ENCODE data around the gene ELK4. TPM values are rescaled to one million over a fixed set of nuclear protein-coding genes. Genes with fewer than 3 reads are reported as not detected.

Gene ELK4
- total and polyA plus RNA-seq, 2 of the 8 experiments (the other 6 are each of a cell fraction or from before 2014, with no cell fraction given), result 2.9 to 26.3 TPM

DNA sequence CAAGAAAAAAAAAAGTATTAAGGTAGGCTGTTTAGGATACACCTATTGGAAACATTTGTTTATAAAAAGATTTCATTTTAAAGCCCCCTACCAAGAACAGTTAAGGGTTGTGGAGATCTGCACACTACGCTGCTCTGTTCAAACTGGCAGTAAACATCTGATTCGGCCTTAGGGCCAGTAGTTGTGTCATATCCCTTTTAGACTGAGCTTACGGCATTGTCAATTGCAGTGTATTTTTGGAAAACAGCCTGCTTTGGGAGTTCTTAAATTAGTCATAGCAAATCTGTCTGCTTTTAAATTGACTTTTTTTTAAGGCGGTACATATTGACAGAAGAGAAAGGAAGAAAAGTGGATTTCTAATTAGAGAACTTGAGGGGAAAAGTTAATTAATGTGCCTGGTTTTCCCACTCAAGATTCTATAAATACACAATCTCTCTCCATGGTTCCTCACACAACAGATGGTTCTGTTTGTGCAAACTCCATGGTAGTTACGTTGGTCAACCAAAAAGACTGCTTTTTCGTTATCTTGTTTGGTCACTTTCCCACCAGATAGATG is 1.7 kb upstream of the ELK4 start:
- Histone ChIP-seq H3K4me3 (ENCODE audit: extremely low read depth in 1 of 4, insufficient read depth in 2 of 4, low read depth in 3 of 4, low read length in 4 of 4) (no peak overlapping the region), H4K8ac (ENCODE audit: extremely low read depth, insufficient read depth, low read length) (no peak overlapping the region), H2AK5ac (ENCODE audit: low read depth, low read length) (no peak overlapping the region), H3K23ac (ENCODE audit: insufficient read length) (no peak overlapping the region), H3K27me3 (replicated peaks in 1 of 4; ENCODE audit: control insufficient read depth in 3 of 4, extremely low read depth in 1 of 4, insufficient read depth in 3 of 4, low read length in 3 of 4) (no peaks in the 10 kb centered on the region), H3K4ac (replicated peaks; ENCODE audit: insufficient read length, low read depth, low read length) (no peak overlapping the region), H3K4me2 (ENCODE audit: insufficient read depth in 1 of 2, low read depth in 2 of 2, low read length in 2 of 2) (no peak overlapping the region; a peak in 1 of 4 replicates), H3K9ac (replicated peaks in 1 of 4; ENCODE audit: extremely low read depth in 1 of 4, low read depth in 3 of 4, low read length in 3 of 4) (no peak overlapping the region), H4K20me1 (replicated peaks in 1 of 2; ENCODE audit: control insufficient read depth in 1 of 2, insufficient read depth in 2 of 2, low read length in 2 of 2) (no peaks in the 10 kb centered on the region), H3K36me3 (ENCODE audit: control insufficient read depth in 2 of 4, insufficient read depth in 4 of 4, low read length in 3 of 4) (no peaks in the 10 kb centered on the region), H3K79me1 (ENCODE audit: low read depth, low read length) (no peaks in the 10 kb centered on the region; the same call in 1 of the 2 replicates), H3K27ac (ENCODE audit: low read depth, low read length) (no peak overlapping the region), H3K23me2 (ENCODE audit: low read depth, low read length) (peaks cover 3% of the 10 kb centered on the region; the same call in 1 of the 2 replicates), H4K5ac (ENCODE audit: insufficient read length, low read depth, low read length) (no peak overlapping the region), H3K9me3 (ENCODE audit: insufficient read depth in 2 of 2, low read depth in 1 of 2, low read length in 1 of 2) (no peaks in the 10 kb centered on the region), H2BK15ac (ENCODE audit: low read length) (no peak overlapping the region), H2BK12ac (ENCODE audit: low read depth, low read length) (no peak overlapping the region), H3K79me2 (ENCODE audit: control insufficient read depth in 1 of 2, insufficient read depth in 2 of 2, low read length in 2 of 2) (peaks cover 7 to 23% of the 10 kb centered on the region in 2 experiments), H3K18ac (ENCODE audit: extremely low read depth, low read length) (no peak overlapping the region), H4K91ac (replicated peaks; ENCODE audit: insufficient read length, low read length) (no peak overlapping the region), H3K56ac (replicated peaks; ENCODE audit: insufficient read length, low read depth, low read length) (no peak overlapping the region), H2AFZ (ENCODE audit: low read length) (no peak overlapping the region), H2BK5ac (ENCODE audit: low read depth, low read length) (no peak overlapping the region), H3K4me1 (replicated peaks in 1 of 4; ENCODE audit: control insufficient read depth in 3 of 4, insufficient read depth in 4 of 4, low read length in 3 of 4) (no peaks in the 10 kb centered on the region; a peak in 2 of 7 replicates), H3K14ac (ENCODE audit: insufficient read length) (no peak overlapping the region), H2BK120ac (replicated peaks; ENCODE audit: low read depth, low read length) (no peak overlapping the region), H2BK20ac (ENCODE audit: low read length) (no peak overlapping the region)
- WGBS, 2 experiments (ENCODE audit: extremely low coverage in 1 of 2, insufficient coverage in 1 of 2, insufficient read length in 1 of 2, insufficient replicate concordance in 2 of 2, low coverage in 1 of 2, low lambda C conversion rate in 2 of 2, missing lambda C conversion rate in 1 of 2), result 87% methylated on average over 6 of the region's 6 CpGs; no CpG with 5 or more reads in 1 of the 2 experiments
- no peak for DNase-seq (ENCODE audit: low read depth in 1 of 2, low spot score in 2 of 2)
- TF ChIP-seq CREB1 (IDR thresholded peaks at IDR 0.05) (no peak), CHD2 (IDR thresholded peaks at IDR 0.05; ENCODE audit: low read length) (no peak), CHD1 (IDR thresholded peaks at IDR 0.05; ENCODE audit: low read depth, low read length) (no peak), SRF (IDR thresholded peaks at IDR 0.05; ENCODE audit: low read depth, low read length) (no peak), RAD21 (IDR thresholded peaks at IDR 0.05 in 1 of 2, conservative IDR thresholded peaks at IDR 0.05 in 1 of 2; ENCODE audit: low read depth in 2 of 2, low read length in 2 of 2) (no peak)
- FAIRE-seq, result no peak
- ChIA-PET POLR2A (ENCODE audit: partially characterized antibody) (interaction anchor here (1.3 to 3.5 kb wide), 8 partner anchors 8 to 106 kb away, joined by 4 to 28 read pairs (median 12); no protein-coding TSS in a partner anchor), CTCF (ENCODE audit: partially characterized antibody) (interaction anchor here (0.7 to 19.2 kb wide), 7 partner anchors 16 to 99 kb away, joined by 3 to 282 read pairs (median 3); no protein-coding TSS in a partner anchor)
